Calu3 (cell line): Measurements from ENCODE around the gene AKAP13. TPM values are rescaled to one million over a fixed set of nuclear protein-coding genes. Genes with fewer than 3 reads are reported as not detected.

Experiments used
- BruUV-seq: library from RNA; stranded (reverse); fragments of 400-500 nt; replicated peaks from 2 replicates; lab custom pipeline; 2021; lab: Mats Ljungman, UMichigan
- CTCF ChIA-PET: fragments of 300-600 bp; sonication (Branson Sonifier 250); formaldehyde crosslinking; loops from one replicate; lab custom pipeline; 2022; ENCODE audit warnings: antibody characterized with exemption; lab: Charles Lee
- DNase-seq: peaks from one replicate; pipeline ENCODE4 v3.0.0; 2022
- H3K27ac Mint-ChIP-seq: one replicate; pipeline ENCODE4 v1.8.0; 2022; ENCODE audit warnings: mixed read lengths; ENCODE audit not compliant: unreplicated experiment
- H3K27me3 Mint-ChIP-seq: one replicate; pipeline ENCODE4 v1.8.0; 2022; ENCODE audit warnings: mixed read lengths; ENCODE audit not compliant: unreplicated experiment
- H3K36me3 Mint-ChIP-seq: one replicate; pipeline ENCODE4 v1.8.0; 2022; ENCODE audit warnings: mild to moderate bottlenecking, moderate library complexity, mixed read lengths; ENCODE audit not compliant: insufficient read depth, unreplicated experiment
- H3K4me1 Mint-ChIP-seq: one replicate; pipeline ENCODE4 v1.8.0; 2022; ENCODE audit warnings: mild to moderate bottlenecking, low read depth, mixed read lengths; ENCODE audit not compliant: unreplicated experiment
- H3K4me3 Mint-ChIP-seq: one replicate; pipeline ENCODE4 v1.8.0; 2022; ENCODE audit warnings: mild to moderate bottlenecking, low read depth, moderate library complexity, mixed read lengths; ENCODE audit not compliant: unreplicated experiment
- H3K9me3 Mint-ChIP-seq: one replicate; pipeline ENCODE4 v1.8.0; 2022; ENCODE audit warnings: low read depth, mixed read lengths; ENCODE audit not compliant: unreplicated experiment
- intact Hi-C: fragments of 100-400 bp; cut with micrococcal nuclease; formaldehyde crosslinking; loops from one replicate; pipeline ENCODE4 v1.10.0; 2022; ENCODE audit not compliant: unreplicated experiment
- total RNA-seq: library from RNA; stranded (reverse); gene quantifications from 2 replicates; pipeline ENCODE4 v1.2.3, GENCODE V29; 2022
- TF ChIP-seq, protein P1 (sequence below): fragments of 200-600 bp; IDR thresholded peaks from one replicate; pipeline ENCODE4 v1.8.0; 2022; ENCODE audit warnings: antibody characterized with exemption; ENCODE audit not compliant: unreplicated experiment

AKAP13 gene
- total RNA-seq, 1 experiment from 2014 or later: 145 TPM

DNA sequence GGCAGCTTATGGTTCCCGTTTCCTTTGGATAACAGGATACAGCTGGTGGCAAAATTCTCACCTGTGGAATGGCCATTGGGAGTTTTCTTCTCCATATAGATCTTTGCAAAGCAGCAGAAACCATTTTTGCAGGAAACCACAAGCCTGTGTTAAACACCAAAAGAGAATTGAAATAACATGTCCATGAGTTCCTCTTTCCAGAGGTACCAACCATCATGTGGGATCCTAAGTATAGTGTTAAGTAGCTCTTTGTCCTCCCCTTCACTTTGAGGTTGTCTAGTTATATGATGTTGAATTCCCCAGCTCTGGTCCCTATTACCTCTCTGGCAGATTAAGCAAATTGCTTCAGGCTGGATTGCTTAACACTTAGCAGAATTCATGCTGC, 94.9 kb downstream of the AKAP13 start:
- intact Hi-C loops: no loop called here
- no peak for DNase-seq
- Mint-ChIP-seq H3K4me3 (no peak overlapping the region), H3K9me3 (no peaks in the 10 kb centered on the region), H3K4me1 (peaks cover 56% of the 10 kb centered on the region), H3K27ac (no peak overlapping the region), H3K27me3 (no peaks in the 10 kb centered on the region), H3K36me3 (no peaks in the 10 kb centered on the region)
- CTCF ChIA-PET: interaction anchor here (1.0 kb wide), 1 partner anchor 14 kb away, joined by 3 read pairs; no protein-coding TSS in a partner anchor
- BruUV-seq: no TSS peak
- TF ChIP-seq, protein P1, sequence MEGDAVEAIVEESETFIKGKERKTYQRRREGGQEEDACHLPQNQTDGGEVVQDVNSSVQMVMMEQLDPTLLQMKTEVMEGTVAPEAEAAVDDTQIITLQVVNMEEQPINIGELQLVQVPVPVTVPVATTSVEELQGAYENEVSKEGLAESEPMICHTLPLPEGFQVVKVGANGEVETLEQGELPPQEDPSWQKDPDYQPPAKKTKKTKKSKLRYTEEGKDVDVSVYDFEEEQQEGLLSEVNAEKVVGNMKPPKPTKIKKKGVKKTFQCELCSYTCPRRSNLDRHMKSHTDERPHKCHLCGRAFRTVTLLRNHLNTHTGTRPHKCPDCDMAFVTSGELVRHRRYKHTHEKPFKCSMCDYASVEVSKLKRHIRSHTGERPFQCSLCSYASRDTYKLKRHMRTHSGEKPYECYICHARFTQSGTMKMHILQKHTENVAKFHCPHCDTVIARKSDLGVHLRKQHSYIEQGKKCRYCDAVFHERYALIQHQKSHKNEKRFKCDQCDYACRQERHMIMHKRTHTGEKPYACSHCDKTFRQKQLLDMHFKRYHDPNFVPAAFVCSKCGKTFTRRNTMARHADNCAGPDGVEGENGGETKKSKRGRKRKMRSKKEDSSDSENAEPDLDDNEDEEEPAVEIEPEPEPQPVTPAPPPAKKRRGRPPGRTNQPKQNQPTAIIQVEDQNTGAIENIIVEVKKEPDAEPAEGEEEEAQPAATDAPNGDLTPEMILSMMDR: no peak

DNA sequence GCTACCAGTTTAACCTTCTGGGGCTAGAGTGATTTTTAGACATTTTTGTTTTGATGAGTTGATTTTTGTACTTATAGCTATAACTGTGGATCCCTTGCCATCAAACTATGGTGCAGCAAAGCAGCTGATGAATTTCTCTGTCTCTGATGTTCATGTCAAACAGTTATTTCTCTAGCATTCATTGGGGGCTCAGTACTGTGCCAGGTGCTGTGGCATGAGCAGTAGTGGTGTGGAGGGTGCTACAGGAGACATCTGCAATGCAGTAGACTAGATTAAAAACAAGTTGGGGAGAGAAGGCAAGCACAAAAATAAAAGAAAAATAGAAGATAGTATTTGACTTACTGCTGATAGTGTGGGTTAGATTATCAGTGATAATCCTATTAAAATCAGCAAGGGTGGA, 95.3 kb downstream of the AKAP13 start:
- no peak for DNase-seq
- no peak overlapping the region for H3K4me3 Mint-ChIP-seq
- BruUV-seq: no TSS peak
- intact Hi-C loops: no loop called here
- TF ChIP-seq, protein P1: no peak
- H3K27me3 Mint-ChIP-seq: no peaks in the 10 kb centered on the region
- H3K4me1 Mint-ChIP-seq: peaks cover 56% of the 10 kb centered on the region
- H3K9me3 Mint-ChIP-seq: no peaks in the 10 kb centered on the region
- no peak overlapping the region for H3K27ac Mint-ChIP-seq
- H3K36me3 Mint-ChIP-seq: no peaks in the 10 kb centered on the region
- CTCF ChIA-PET: interaction anchor here (1.0 kb wide), 1 partner anchor 13 kb away, joined by 3 read pairs; no protein-coding TSS in a partner anchor

DNA sequence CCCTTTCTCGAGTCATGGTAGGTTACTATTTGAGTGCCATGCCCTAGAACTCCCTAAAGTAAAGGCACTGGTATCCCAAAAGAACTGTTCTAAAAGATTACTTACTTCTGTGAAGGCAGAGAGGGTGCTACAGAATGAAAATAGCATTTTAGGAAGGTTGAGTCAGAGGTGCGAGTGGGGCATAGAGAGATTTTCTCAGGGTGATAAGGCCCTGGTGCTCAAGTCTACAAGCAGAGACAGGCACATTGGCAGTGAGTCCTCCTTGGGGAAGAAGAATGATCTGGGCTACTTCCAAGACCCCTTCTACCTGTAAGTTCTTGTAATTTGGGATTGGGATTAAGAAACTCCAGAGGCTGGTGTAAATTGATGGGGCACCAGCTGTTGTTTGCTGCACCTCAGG, 96.7 kb downstream of the AKAP13 start:
- Mint-ChIP-seq H3K4me3 (no peak overlapping the region), H3K9me3 (no peaks in the 10 kb centered on the region), H3K4me1 (peaks cover 62% of the 10 kb centered on the region), H3K27me3 (no peaks in the 10 kb centered on the region), H3K27ac (no peak overlapping the region), H3K36me3 (no peaks in the 10 kb centered on the region)
- CTCF ChIA-PET: interaction anchor here (0.6 kb wide), 2 partner anchors 36 to 119 kb away, joined by 3 to 5 read pairs; no protein-coding TSS in a partner anchor
- no peak for DNase-seq
- intact Hi-C loops: no loop called here
- BruUV-seq: no TSS peak
- TF ChIP-seq, protein P1: no peak

DNA sequence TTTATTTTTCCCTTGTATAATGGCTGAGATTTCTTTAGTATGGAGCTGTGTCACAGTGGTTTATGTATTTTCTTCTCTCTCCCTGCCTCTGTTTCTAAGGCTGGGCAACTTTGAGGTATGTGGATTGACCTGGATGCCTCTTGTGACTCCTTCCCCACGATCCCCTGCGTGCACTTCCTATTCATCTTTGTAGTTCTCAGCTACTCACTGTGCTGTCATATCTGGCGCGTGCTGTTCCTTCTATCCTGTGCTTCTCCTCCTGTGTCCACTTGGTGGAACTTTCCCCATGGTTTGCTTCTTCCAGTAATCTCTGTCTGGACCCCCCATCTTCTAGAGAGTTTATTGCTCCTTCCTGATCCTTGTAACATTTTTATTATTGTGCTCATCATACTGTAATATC, 97.3 kb downstream of the AKAP13 start:
- Mint-ChIP-seq H3K36me3 (no peaks in the 10 kb centered on the region), H3K27ac (no peak overlapping the region), H3K27me3 (no peaks in the 10 kb centered on the region), H3K4me3 (no peak overlapping the region), H3K9me3 (no peaks in the 10 kb centered on the region), H3K4me1 (peaks cover 69% of the 10 kb centered on the region)
- CTCF ChIA-PET: interaction anchor here (0.7 to 1.2 kb wide), 2 partner anchors 8 to 164 kb away, joined by 4 to 5 read pairs; no protein-coding TSS in a partner anchor
- DNase-seq: no peak
- BruUV-seq: no TSS peak
- TF ChIP-seq, protein P1: no peak
- intact Hi-C loops: no loop called here
